ENCODE results near the gene OCA2.

- TF ChIP-seq CTCF (IDR thresholded peaks at IDR 0.05; ENCODE audit: low read depth, low read length) (no peak), EZH2phosphoT487 (IDR thresholded peaks at IDR 0.05; ENCODE audit: low read depth) (no peak)
These were observed 351.1 kb downstream of the OCA2 start for GRCh38 chr15:27747997-27748396.
